Fibroblast of villous mesenchyme (primary cell): Measurements from ENCODE around the gene BNC2. TPM values are rescaled to one million over a fixed set of nuclear protein-coding genes. Genes with fewer than 3 reads are reported as not detected.
A peak's percentile ranks its signal among the peaks of the same experiment; 100 is the strongest.

Source experiments
- DNase-seq: peaks from one replicate; pipeline ENCODE4 v3.0.0-alpha.2; 2010; ENCODE audit warnings: low read depth
- H3K4me3 ChIP-seq: 2 replicates; pipeline ENCODE4 v1.5.1; 2011; ENCODE audit warnings: low read depth, mild to moderate bottlenecking, low read length
- total RNA-seq: library from RNA; depleted of rRNA; stranded (reverse); fragments of >200 nt; gene quantifications from 2 replicates; pipeline ENCODE4 v1.2.3, GENCODE V29; 2012
- TF ChIP-seq, protein P1 (sequence below): IDR thresholded peaks from 2 replicates; pipeline ENCODE4 v1.5.1; 2012; ENCODE audit warnings: low read depth, mild to moderate bottlenecking, low read length; ENCODE audit not compliant: insufficient read depth

Gene BNC2
- total RNA-seq, 1 donor: 33.7 TPM

DNA sequence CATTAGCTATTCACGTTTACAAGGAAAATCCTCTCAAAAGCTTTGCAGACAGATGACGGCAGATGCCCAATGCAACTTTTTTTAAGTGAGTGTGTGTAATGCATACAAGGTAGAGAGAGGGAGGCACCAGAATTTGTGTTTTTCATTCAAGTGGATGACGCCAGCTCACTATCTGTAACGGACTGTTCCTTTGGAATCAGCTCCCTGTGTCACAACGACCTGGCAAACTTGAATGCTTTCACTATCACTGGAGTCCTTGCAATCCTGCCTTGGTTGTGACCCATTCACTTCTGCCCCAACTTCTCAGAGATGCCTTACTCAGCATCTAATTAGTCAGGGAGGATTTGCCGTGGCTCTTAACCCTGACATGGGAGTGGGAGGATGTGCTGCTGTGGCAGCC lies 148.5 kb downstream of the BNC2 start:
- peak; percentile 81 for DNase-seq
- H3K4me3 ChIP-seq: peak overlapping the region; percentile 15

DNA sequence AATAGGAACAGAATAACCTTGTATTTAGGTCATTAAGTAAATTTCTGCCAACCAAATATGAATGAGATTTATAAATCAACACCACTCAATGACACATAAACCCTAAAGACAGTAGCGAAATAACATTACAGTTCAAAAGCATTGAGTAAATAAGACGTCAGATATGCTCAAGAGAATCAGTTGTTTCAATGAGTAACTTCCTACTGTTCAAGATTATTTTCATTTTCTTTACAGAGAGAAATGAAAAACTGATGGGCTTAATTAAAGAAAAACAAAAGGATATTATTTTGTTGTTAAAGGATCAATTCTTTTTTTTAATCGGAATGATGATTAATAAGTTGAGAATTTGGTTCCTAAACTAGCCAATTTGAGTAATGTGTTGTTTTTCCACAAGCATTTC lies 150.1 kb downstream of the BNC2 start:
- no peak for DNase-seq
- TF ChIP-seq, protein P1, sequence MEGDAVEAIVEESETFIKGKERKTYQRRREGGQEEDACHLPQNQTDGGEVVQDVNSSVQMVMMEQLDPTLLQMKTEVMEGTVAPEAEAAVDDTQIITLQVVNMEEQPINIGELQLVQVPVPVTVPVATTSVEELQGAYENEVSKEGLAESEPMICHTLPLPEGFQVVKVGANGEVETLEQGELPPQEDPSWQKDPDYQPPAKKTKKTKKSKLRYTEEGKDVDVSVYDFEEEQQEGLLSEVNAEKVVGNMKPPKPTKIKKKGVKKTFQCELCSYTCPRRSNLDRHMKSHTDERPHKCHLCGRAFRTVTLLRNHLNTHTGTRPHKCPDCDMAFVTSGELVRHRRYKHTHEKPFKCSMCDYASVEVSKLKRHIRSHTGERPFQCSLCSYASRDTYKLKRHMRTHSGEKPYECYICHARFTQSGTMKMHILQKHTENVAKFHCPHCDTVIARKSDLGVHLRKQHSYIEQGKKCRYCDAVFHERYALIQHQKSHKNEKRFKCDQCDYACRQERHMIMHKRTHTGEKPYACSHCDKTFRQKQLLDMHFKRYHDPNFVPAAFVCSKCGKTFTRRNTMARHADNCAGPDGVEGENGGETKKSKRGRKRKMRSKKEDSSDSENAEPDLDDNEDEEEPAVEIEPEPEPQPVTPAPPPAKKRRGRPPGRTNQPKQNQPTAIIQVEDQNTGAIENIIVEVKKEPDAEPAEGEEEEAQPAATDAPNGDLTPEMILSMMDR: no peak
- H3K4me3 ChIP-seq: no peak overlapping the region

More for the DNA sequence above, 148.5 kb downstream of the BNC2 start:
- TF ChIP-seq, protein P1: no peak

DNA sequence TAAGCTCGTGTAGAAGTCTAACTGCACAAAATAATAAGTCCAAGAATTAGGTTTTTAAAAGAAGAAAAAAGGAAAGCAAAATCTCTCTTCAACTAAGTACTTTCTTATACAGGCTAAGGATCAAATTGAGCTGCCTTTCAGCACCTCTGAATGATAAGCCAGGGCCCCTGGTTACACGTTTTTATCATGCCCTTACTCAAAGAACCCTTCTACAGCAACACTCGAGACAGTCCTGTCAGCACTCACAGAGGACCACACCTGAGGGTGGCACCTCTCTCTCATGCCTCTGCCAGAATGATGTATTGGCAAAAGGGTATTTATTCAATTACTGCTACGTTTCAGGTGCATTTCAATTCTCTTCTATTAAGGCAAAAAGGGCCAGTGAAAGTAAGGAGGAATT lies 150.5 kb downstream of the BNC2 start:
- TF ChIP-seq, protein P1: no peak
- no peak overlapping the region for H3K4me3 ChIP-seq
- no peak for DNase-seq

DNA sequence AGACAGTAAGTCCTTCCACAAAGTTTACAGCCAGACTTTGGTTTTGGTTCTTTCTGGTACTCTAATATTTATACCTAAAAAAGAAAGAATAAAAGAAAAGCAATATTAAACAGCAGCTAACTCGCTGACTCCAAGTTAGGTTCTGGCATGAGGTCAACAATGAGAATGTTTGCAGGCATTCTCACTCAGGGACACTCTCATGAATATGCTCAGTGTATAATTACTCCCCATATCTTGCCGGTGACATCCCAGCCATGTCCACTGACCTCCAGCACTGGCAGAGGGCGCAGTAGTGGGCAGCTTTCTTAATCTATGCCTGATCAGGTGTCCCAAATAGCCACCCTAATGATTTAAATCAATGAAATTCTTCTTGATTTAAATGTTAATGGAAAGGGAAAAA lies 151.5 kb downstream of the BNC2 start:
- DNase-seq: no peak
- TF ChIP-seq, protein P1: no peak
- no peak overlapping the region for H3K4me3 ChIP-seq

DNA sequence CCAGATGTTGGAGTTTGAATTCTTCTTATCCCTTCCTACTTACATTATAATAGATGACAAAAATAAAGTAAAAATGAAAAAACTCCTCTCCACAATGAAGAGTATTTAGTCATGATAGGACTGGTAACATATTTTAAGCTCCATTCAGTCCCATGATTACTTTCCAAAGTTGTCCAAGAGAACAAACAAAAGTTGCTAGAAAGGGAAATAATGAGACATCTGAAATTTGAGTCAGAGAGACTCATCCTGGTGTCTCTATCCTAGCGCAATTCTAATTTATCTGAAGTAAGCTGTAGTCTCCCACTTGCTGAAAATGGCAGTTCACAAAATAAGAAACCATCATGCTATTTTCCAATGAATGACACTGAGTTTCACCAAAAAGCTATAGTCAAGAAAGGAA lies 152.2 kb downstream of the BNC2 start:
- H3K4me3 ChIP-seq: no peak overlapping the region
- DNase-seq: no peak
- TF ChIP-seq, protein P1: no peak

DNA sequence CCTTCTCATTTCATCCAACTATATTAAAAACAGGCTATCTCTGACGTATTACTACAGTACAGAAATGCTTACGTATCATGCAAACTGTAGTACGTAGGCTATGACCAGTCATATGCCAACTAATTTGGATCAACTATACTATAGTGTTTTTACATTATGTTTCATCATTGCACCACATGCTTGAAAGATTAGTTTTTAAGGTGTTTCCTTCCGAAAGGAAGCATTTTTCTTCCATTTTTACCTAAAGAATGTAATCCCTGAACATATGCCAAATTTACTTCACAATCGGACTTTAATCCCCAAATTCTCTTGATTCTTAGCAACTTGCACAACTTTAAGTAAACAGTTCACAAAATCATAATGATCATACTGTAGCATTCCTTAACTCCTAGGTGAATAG lies 153.9 kb downstream of the BNC2 start:
- no peak for DNase-seq
- TF ChIP-seq, protein P1: no peak
- no peak overlapping the region for H3K4me3 ChIP-seq

DNA sequence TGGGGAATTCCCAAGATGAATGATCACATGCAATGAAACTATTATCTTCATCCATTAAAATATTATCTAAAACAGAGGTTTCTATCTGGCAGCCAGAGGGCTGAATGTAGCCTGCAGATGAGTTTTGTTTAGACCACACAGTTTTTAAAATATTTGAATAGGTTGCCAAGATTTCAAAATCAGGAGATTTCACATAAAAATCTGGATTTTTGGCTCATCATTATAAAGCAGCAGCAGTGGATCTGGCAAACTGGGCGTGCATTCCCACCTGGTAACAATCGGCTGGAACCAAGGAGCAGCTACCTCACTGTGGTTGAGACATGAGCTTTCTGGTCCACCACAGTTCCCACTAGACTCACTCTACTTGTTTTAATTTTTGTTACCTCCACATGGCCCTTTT lies 155.1 kb downstream of the BNC2 start:
- no peak overlapping the region for H3K4me3 ChIP-seq
- TF ChIP-seq, protein P1: no peak
- peak; percentile 66 for DNase-seq
